HG03280 (cell line): ENCODE measurements around the gene PPP6R1.

Experiments
- ATAC-seq: cut with Tn5 transposase; IDR thresholded peaks from one replicate; pipeline ENCODE4 v1.9.1; 2021; ENCODE audit warnings: mild to moderate bottlenecking, moderate library complexity; ENCODE audit not compliant: unreplicated experiment

PPP6R1 gene

DNA sequence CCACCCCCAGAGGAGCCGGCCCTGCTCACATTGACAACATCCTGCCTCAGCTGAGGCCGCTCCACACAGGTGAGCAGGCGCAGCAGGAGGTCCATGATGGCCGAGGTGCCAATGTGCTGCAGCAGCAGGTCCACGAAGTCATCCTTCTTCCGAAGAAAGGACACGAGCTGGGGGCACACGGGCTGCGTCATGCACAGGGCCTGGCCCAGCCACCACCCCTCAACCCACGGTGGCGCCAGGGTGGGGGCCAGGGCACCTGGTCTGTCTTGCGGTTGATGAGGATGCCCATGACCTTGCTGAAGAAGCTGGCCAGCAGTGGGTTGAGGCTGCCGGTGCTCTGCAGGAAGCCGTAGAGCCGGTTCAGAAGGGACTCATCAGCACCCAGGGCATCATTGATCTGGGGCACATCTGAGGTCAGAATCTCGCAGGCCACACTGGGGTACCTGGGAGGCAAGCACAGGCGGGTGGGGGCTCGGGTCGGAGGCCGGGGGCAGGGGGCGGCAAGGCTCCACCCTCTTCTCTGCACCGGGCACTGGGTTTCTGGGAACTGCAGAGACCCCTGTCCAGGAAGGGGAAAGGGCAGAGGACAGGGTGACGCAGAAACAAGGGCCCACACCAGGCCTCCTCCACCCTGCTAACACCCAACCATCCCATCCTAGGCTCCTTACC, 13.4 kb downstream of the PPP6R1 start:
- ATAC-seq, result no peak

DNA sequence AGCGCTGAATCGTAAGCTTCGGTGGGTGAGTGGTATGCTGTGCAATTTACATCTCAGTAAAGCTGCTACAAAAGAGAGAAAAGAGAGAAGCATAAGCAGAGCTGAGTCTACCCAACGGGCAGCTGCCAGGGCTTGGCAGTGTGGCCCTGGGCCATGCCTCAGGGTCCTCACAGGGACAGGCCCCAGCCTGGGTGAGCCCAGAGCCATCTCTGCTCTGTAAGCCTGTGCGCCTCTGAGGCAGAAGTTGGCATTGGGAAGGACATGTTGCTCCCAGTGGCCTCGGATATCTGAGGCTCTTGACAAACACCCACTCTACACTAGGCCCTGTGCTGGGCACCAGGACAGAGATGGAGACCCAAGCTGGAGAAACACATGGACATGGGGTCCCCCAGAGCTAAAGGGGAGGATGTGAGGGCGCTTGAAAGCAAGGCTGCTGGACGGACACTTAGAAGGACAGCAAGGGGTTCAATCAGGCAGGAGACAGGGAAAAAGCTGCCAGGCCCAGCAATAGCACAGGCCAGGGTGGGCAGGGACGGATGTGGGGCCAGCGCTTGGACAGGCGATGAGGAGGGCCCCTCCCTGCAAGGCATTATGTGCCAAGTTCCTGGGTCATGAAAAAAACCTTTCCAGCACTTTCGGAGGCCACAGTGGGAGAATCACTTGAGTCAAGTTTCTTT, 14.7 kb downstream of the PPP6R1 start:
- no peak for ATAC-seq

DNA sequence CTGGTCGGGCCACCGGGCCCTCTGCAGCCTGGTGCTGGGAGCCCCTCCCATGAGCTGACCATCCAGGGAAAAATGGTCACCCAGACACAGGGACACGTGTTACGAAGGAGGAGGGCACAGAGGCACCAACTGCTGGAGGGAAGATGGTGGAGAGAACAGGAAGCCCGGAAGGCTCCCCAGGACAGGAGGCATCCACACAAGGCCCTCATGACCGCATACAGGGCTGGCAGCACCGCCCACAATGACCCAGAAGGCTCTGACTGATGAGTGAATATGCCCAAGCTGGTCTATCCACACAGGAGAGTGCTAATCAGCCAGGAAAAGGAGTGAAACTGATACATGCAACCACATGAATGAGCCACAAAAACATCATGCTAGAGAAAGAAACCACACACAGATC, 16.3 kb downstream of the PPP6R1 start:
- ATAC-seq, result no peak

DNA sequence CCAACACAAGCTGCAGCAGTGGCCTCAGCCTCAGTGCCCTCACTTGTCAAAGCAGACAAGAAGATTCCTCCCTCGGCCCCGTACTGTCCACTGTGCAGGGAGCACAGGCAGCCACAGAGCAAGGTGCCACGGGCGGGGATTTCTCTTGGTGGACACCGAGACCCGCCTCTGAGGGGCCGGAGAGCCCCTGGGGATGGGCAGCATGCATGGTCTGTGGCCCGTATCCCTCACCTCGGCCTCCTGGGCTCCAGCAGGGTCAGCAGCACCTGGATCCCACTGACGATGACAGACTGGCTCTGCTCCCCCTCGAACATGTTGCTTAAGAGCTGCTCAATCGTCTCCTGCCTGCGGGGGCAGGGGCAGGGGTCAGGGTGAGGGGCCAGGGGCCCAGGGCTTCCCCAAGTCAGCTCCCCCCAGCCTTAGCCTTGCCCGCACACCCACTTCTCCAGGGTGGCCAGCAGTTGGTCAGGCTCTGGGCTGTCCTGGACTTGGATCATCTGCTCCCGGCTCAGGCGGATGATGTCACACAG, 16.8 kb downstream of the PPP6R1 start:
- ATAC-seq, result no peak

DNA sequence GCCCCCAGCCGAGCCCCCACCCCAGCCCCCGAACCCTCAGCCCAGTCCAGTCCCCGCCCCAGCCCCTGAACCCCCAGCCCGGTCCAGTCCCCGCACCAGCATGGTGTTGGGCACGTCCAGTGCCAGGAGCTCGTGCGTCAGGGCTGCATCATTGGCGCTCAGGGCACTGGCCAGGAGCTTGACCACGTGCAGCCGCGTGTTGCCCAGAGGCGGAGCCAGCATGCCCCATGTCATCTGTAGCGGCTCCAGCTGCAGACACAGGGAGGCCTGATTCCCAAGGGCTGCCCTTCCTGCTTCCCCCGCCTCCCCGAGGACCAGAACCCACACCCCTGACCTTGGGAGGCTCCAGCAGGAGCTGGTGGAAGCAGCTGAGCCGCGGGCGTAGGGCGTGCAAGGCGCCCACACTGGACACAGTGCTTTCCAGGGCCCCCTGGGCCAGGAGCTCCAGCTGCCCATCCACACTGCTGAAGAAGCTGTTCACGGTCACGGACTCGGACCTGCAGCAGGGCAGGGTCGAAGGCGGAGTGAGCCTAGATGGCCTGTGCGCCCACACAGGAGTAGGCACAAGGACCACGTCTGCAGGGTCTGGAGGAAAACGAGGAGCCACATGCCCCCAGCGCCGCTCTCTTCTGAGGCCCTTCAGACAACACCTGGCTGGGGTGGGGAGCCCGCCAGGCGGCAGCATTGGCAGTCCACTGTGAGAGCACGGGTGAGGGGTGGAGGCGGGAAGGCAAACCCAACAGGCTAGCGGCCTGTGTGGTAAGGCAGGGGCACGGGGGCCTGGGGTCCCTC, 17.5 kb downstream of the PPP6R1 start:
- no peak for ATAC-seq

DNA sequence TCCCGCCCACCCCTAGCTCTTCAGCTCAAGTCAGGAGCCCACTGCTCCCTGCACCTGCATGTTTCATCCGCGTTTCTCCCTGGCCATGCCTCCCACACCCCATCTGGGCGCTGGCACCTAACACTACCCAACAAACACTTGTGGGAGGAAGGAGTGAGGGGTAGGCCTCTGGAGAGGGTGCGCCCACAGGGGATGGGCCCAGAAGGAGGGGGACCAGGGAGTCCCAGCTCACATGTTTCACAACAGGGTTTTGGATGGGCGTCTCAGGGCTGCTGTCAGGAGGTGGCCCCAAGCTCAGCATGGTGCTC, 18.1 kb downstream of the PPP6R1 start:
- no peak for ATAC-seq

DNA sequence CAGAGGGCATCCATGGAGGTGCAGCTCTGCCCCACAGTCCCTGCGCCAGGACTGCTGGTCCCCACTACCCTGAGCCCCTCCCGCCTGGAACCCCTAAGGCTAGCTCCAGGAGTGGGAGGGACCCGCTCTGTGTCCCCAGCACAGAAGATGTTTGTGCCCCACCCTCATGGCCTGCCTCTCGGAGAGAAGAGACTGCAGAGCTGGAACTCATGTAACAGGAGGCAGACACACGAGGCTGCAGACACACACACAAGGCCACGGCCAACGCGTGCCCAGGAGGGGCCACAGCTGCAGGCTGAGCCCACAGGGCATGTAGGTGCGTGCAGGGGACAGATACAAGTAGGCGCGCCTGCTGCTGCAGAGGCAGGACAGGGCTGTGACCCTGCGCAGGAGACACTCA, 19.8 kb downstream of the PPP6R1 start:
- ATAC-seq, result no peak

DNA sequence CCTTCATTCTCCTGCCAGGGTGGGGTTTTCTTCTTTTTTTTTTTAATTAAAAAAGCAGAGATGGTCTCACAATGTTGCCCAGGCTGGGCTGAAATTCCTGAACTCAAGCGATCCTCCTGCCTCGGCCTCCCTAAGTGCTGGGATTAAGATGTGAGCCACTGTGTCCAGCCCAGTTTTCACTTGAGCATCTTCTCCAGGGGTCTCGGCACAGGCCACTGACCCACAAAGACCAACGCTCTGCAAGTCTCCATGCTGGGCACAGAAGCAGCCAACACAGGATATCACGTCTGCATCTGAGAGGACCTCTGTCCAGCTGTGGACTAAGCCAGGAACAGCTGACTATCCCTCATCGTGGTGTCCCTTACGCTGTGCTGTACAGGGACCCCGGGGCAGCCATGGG, 20.8 kb downstream of the PPP6R1 start:
- ATAC-seq, result no peak

DNA sequence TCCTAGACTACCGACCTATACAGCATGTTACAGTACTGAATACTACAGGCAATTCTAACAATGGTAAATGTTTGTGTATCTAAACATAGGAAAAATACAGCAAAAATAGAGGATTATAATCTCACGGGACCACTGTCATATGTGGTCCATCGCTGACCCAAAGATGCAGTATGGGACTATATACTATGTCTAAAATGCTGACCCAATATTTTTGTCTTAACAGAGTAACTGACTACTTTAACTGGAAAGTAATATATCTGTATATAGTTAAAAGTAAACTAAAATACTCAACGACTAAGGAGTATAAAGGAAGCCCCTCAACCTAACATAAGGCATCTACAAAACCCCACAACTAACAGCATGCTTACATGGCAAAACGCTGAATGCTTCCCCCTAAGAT, 25.8 kb downstream of the PPP6R1 start:
- ATAC-seq, result no peak

DNA sequence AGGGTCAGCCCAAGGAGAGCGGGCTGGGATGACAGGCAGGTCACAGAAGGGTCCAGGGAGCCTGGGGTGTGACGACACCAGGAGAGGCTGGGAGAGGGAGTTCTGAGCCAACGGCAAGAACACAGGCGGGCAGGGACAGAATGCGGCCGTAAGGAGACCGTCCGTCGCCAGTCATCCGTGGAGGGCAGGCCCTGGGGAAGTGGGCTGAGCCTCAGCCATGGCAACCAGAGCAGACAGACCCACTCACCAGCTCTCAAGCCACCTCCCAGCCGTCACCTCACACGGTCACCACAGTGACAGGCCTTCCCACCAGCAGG, 26.6 kb downstream of the PPP6R1 start:
- ATAC-seq, result no peak

DNA sequence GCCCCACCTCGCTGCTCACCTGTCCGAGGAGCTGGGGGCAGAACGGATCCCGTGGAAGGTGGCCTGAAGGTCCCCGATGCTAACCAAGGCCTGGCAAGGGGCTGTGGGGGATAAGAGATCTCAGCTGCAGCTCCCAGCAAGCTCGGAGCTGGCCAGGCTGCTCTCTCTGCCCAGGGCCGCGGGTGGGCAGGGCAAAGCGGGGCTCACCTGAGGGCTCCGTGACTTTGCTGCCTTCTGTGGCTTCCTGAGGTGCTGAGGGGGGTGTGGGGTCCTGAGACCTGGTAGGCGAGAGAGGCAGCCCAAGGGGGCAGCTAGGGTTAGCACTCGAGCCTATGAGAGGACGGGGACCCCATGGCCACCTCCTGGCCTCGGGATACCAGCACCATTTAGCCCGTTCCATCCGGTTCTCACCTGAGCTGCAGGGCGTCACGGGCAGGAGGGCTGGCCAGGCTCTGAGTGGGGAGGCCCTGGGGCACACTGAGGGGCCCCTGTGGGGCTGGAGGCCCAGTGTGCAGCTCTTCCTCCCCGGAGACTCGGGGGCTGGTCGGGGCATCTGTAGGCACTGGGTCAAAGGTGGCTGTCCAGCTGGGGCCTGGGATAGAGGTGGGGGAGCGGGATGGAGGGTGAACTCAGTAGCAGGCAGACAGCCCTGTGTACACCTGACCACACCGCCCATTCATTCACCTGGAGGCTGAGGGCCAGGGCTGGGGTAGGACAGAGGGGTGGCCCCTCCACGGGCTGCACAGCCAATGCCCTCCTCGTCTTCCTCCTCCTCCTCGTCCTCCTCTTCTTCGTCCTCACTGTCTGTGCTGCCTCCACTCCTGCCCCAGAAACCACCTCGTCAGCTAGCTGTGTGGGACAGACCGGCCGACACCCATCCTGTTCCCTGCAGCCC, 27.2 kb downstream of the PPP6R1 start:
- ATAC-seq, result no peak

DNA sequence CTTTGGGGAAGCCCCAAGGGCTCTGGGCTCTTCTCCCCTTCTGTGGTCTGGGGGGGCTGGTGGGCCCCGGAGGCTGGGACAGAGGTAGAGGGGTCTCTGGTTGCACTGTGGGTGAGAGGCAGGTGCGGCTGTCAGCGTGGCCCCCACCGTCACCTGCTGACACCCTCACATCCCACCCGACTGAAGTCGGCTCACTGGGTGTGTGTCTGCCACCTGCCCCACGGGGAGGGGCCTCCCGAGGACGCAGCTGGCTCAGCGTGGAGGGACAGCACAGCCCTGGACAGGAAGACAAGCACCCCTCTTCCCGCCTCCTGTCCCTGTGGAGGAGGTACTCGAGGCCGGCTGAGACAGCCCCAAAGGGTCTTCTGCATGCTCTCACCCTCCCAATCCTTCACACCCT, 28.0 kb downstream of the PPP6R1 start:
- no peak for ATAC-seq

DNA sequence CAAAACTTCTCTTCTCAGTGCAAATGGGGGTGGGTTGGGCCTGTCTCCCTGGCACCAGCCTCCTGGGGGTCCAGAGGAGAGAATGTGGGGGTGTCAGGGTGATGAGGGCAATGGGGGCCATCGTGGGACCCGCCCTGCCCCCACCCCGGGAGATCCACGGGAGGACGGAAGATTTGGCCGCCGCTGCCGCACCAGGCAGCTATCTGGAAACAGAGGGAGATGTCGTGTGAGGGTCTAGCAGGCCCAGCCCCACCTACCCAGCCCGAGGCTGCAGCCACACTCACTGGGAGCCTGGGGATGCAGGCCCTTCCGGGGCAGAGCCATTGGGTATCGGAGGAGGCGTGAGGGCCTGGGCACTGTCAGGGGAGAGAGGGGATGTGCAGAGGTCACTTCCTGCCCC, 28.5 kb downstream of the PPP6R1 start:
- ATAC-seq, result no peak

DNA sequence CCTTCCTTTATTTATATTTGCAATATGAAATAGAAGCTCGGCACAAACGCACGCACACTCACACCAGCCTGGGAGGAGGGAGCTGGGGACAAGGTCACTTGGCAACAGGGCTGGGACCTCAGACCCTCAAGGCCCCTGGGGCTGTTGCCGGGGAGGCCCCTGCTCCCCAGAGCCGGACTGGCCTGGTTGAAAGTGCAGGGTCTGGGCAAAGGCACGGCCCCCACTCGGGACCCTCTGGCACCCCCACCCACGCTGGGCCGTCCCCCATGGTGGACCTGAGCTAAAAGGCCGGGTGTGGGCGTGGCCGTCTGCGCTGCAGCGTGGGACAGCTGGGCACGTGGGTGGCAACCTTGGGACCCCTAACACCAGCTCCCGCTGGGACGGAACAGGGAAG, 29.0 kb downstream of the PPP6R1 start:
- ATAC-seq, result no peak

DNA sequence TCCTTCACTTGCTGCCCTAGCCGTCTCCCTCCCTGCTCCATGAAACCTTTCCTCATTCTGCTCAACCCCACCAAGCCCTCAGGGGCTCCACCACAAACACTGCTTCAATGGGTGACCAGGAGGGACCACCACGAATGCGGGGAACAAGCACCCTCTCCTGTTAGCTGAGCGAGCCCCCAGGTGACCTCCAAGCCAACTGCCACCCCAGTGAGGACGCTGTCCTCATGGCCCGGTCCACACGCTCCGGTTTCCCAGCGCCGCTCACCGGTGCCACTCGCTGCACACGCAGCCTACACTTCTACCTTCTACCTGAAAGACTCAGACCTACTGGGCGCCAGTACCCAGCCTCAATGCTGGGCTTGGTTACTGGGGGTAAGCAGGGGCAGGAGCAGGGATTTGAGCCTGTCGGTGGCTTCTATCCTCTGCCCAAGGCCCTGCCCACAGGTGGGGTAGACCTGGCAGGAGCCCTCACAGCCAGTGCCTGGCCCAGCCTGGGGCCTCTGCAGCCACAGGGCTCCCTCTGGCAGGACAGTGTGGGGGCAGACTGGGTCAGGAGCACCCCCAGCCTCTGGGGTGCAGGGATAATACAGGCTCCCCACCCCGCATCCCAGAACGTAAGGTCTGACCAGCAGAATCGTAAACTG, 29.6 kb downstream of the PPP6R1 start:
- ATAC-seq, result no peak

DNA sequence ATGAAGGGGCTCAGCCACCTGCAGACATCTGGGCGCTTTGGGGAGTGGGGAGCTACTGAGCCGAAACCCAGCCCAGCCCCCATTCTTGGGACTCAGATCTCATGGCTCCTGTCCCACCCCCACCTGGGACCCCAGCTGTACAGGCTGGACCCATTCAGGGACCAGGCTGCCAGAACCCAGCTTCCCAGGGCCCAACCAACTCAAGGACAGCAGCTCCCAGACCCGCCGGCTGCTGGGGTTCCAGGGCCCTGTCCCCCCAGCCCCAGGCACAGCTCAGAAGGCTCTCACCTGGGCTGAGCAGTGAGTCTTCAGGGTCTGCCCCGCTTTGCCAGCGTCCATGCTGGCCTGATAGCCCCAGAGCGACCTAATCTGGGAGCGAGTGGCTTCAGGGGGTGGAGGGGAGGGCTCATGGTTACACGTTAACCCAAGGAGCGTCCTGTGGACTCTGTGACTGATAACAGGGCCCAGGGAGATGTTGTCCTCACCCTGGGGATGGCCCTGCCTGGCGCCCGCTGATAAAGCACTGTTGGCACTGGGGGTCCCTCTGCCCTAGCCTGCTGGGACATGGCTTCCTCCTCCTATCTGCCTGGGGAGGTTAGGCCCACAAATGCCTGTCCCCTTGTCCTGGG, 30.3 kb downstream of the PPP6R1 start, which contains the start of gene TMEM86B:
Gene TMEM86B (minus strand): TSS at position 361 of the 629 bp plus-strand sequence. CDS start 22 bp downstream, at position 339.
- no peak for ATAC-seq

DNA sequence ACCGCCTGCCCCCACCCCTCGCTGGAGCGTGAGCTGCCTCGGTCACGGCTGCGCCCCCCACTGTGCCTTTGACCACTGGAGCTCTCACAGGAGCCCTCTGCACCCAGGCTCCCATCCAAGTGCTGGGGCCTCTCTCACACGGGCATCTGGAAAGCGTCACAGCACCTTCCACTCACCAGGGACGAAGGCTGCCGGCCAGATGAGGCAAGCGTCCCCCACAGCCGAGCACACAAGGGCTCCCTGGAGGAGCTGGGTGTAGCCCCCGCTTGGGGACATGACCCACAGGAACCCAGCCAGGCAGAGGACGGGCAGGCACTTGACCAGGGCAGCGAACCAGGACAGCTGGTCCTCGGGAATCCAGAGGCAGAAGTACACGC, 30.8 kb downstream of the PPP6R1 start:
- no peak for ATAC-seq

DNA sequence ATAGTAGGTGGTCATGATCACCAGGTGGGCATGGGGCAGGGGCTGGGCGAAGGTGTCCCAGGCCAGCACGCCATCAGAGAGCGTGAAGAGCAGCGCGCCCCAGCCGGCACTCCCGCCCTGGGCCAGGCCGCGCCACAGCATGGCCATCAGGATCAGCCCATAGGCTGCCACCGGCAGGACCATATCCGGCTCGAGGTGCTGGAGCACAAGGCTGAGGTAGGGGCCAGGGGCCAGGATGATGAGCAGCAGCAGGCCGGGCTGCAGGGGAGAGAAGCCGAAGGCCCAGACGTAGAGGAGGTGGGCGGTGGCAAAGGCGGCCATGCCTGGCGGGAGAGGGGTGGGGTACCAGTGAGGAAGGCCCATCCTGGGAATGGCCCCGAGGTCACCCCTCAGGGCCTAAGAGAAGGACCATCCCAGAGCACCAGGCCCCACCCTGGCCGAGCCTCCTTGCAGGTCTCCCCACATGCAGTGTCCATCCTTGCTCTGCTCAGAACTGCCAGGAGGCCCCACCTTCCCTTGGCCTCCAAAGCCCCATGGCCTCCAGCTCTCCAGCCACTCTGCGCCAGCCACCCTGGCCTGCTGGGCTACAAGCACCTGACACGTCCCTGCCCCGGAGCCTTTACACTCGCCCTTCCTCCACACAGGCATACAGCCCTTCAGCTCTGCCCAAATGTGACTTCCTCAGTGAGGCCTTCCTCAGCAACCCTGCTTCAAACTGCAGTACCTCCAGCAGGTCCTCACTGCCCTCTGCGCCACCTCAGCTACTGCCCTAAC, 31.4 kb downstream of the PPP6R1 start:
- no peak for ATAC-seq

DNA sequence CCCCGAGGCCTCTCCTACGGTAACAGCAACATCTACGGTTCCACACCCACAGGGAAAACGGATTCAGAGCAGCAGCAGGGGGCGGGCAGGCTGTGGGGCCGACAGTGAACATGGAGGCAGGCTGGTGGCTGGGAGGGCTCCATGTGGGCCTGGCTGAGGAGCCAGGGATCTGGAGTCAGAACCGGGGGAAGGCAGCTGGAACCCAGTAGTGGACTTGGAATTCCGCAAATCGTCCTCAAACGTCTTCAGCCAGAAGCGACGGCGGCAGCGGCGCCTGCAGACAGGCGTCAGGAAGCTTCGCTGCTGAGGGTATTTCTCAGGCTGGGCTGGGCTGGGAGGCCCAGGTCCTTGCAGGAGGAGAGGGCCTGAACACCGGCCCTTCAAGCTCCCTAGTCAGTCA, 32.0 kb downstream of the PPP6R1 start:
- ATAC-seq, result no peak
